HG03108 (cell line): ENCODE measurements around the gene SPAG5.

ENCODE experiments used
- ATAC-seq: cut with Tn5 transposase; IDR thresholded peaks from one replicate; pipeline ENCODE4 v1.9.1; 2021; ENCODE audit warnings: moderate library complexity; ENCODE audit not compliant: unreplicated experiment

The SPAG5 gene

GRCh38 chr17:28573966-28574480 is 24.8 kb downstream of the SPAG5 start:
- ATAC-seq, result no peak

GRCh38 chr17:28573521-28573920 is 25.3 kb downstream of the SPAG5 start:
- no peak for ATAC-seq

GRCh38 chr17:28573040-28573380 is 25.8 kb downstream of the SPAG5 start:
- no peak for ATAC-seq

GRCh38 chr17:28572259-28573039 is 26.4 kb downstream of the SPAG5 start:
- no peak for ATAC-seq

- ATAC-seq, result peak; percentile 75
Measured at GRCh38 chr17:28571361-28572122, 27.3 kb downstream of the SPAG5 start, which contains the start of gene PIGS. TSS of gene PIGS (minus strand) at chr17:28571524. CDS start at chr17:28571496, 28 bp downstream.

- ATAC-seq, result peak; percentile 34
Measured at GRCh38 chr17:28570716-28571360, 28.0 kb downstream of the SPAG5 start.

GRCh38 chr17:28569446-28569845 is 29.4 kb downstream of the SPAG5 start:
- ATAC-seq, result no peak

GRCh38 chr17:28567604-28568003 is 31.2 kb downstream of the SPAG5 start:
- ATAC-seq, result peak; percentile 32

- no peak for ATAC-seq
Measured at GRCh38 chr17:28563475-28563874, 35.4 kb downstream of the SPAG5 start.

- ATAC-seq, result no peak
Measured at GRCh38 chr17:28555022-28555421, 43.8 kb downstream of the SPAG5 start.

GRCh38 chr17:28554565-28554964 is 44.3 kb downstream of the SPAG5 start:
- no peak for ATAC-seq

GRCh38 chr17:28553000-28553505 is 45.8 kb downstream of the SPAG5 start:
- ATAC-seq, result no peak

- peak; percentile 59 for ATAC-seq
Measured at GRCh38 chr17:28552176-28552999, 46.4 kb downstream of the SPAG5 start, which contains the start of gene UNC119. TSS of gene UNC119 (minus strand) at chr17:28552624. CDS start at chr17:28552557, 67 bp downstream.

GRCh38 chr17:28551421-28552175 is 47.2 kb downstream of the SPAG5 start:
- ATAC-seq, result no peak

- ATAC-seq, result no peak
Measured at GRCh38 chr17:28550858-28551257, 48.0 kb downstream of the SPAG5 start.

- ATAC-seq, result peak; percentile 48
Measured at GRCh38 chr17:28549236-28550132, 49.3 kb downstream of the SPAG5 start.

GRCh38 chr17:28548417-28549130 is 50.3 kb downstream of the SPAG5 start:
- no peak for ATAC-seq
